ENCODE measurements around the gene GCA. TPM values are rescaled to one million over a fixed set of nuclear protein-coding genes. Genes with fewer than 3 reads are reported as not detected.

GCA gene
- total RNA-seq, 1 experiment from 2014 or later, result 3.5 TPM

- no peak for DNase-seq (ENCODE audit: low read depth)
These were observed 16.1 kb upstream of the GCA start for GRCh38 chr2:162327806-162328205.

GRCh38 chr2:162328424-162329157, 15.3 kb upstream of the GCA start:
- no peak for DNase-seq (ENCODE audit: low read depth)

GRCh38 chr2:162330881-162331280, 13.1 kb upstream of the GCA start:
- DNase-seq (ENCODE audit: low read depth), result no peak

- peak; percentile 49 for DNase-seq (ENCODE audit: low read depth)
These were observed 10.0 kb upstream of the GCA start for GRCh38 chr2:162333968-162334367.

GRCh38 chr2:162337868-162338267, 6.1 kb upstream of the GCA start:
- no peak for DNase-seq (ENCODE audit: low read depth)

- no peak for DNase-seq (ENCODE audit: low read depth)
These were observed 3.1 kb upstream of the GCA start for GRCh38 chr2:162340822-162341221.

GRCh38 chr2:162342321-162342720, 1.6 kb upstream of the GCA start:
- DNase-seq (ENCODE audit: low read depth), result no peak

- no peak for DNase-seq (ENCODE audit: low read depth)
These were observed 1.1 kb upstream of the GCA start for GRCh38 chr2:162342841-162343240.

GRCh38 chr2:162343492-162343823, 474 bp upstream of the GCA start:
- DNase-seq (ENCODE audit: low read depth), result no peak

GRCh38 chr2:162344617-162344950, 652 bp downstream of the GCA start:
- no peak for DNase-seq (ENCODE audit: low read depth)

- no peak for DNase-seq (ENCODE audit: low read depth)
These were observed 21.5 kb downstream of the GCA start for GRCh38 chr2:162365392-162365791.

- DNase-seq (ENCODE audit: low read depth), result no peak
These were observed 24.6 kb downstream of the GCA start for GRCh38 chr2:162368494-162368893.

- no peak for DNase-seq (ENCODE audit: low read depth)
These were observed 25.6 kb downstream of the GCA start for GRCh38 chr2:162369551-162369950.

GRCh38 chr2:162370931-162371330, 27.0 kb downstream of the GCA start:
- DNase-seq (ENCODE audit: low read depth), result no peak

GRCh38 chr2:162372818-162373217, 28.9 kb downstream of the GCA start:
- no peak for DNase-seq (ENCODE audit: low read depth)

GRCh38 chr2:162379719-162380580, 36.0 kb downstream of the GCA start:
- DNase-seq (ENCODE audit: low read depth), result no peak

- no peak for DNase-seq (ENCODE audit: low read depth)
These were observed 37.9 kb downstream of the GCA start for GRCh38 chr2:162381851-162382250.

GRCh38 chr2:162382278-162382677, 38.3 kb downstream of the GCA start:
- no peak for DNase-seq (ENCODE audit: low read depth)

- no peak for DNase-seq (ENCODE audit: low read depth)
These were observed 41.6 kb downstream of the GCA start for GRCh38 chr2:162385536-162385935.

GRCh38 chr2:162390801-162391200, 46.9 kb downstream of the GCA start:
- no peak for DNase-seq (ENCODE audit: low read depth)

- DNase-seq (ENCODE audit: low read depth), result no peak
These were observed 56.4 kb downstream of the GCA start for GRCh38 chr2:162400336-162400735.

- no peak for DNase-seq (ENCODE audit: low read depth)
These were observed 57.9 kb downstream of the GCA start for GRCh38 chr2:162401871-162402270.

- peak; percentile 78 for DNase-seq (ENCODE audit: low read depth)
These were observed 60.0 kb downstream of the GCA start for GRCh38 chr2:162403884-162404283.
